ENCODE measurements around the gene SNRK. TPM values are rescaled to one million over a fixed set of nuclear protein-coding genes. Genes with fewer than 3 reads are reported as not detected.

SNRK gene
- polyA plus RNA-seq, 3 donors, result 12.8 to 19.7 (median 16.1) TPM

- Mint-ChIP-seq H3K4me1 (peaks cover 15% of the 10 kb centered on the region), H3K4me3 (no peak overlapping the region), H3K36me3 (no peaks in the 10 kb centered on the region), H3K27ac (no peak overlapping the region), H3K9me3 (peaks cover 0 to 3% (median 0%) of the 10 kb centered on the region in 7 donors), H3K27me3 (ENCODE audit: low read depth in 3 of 3) (peaks cover 0 to 2% (median 0%) of the 10 kb centered on the region in 3 donors)
- Histone ChIP-seq H3K36me3 (replicated peaks in 1 of 2; ENCODE audit: control insufficient read depth in 1 of 2, insufficient read depth in 2 of 2, low read length in 2 of 2) (no peaks in the 10 kb centered on the region), H3K4me2 (replicated peaks; ENCODE audit: extremely low read depth, low read length, poor library complexity, severe bottlenecking) (no peak overlapping the region), H4K20me1 (ENCODE audit: insufficient read depth, low read length) (no peaks in the 10 kb centered on the region), H3K9ac (ENCODE audit: insufficient read depth, low read length, poor library complexity, severe bottlenecking) (no peak overlapping the region), H2AFZ (ENCODE audit: insufficient read depth, low read depth, low read length, poor library complexity, severe bottlenecking) (no peak overlapping the region), H3K4me3 (replicated peaks in 1 of 3; ENCODE audit: low read depth in 2 of 3, low read length in 3 of 3) (no peak overlapping the region), H3K27ac (ENCODE audit: low read depth in 1 of 2, low read length in 2 of 2) (no peak overlapping the region), H3K4me1 (ENCODE audit: control insufficient read depth in 1 of 2, insufficient read depth in 2 of 2, low read length in 2 of 2) (peaks cover 6 to 10% of the 10 kb centered on the region in 2 donors), H3K9me3 (replicated peaks in 1 of 2; ENCODE audit: control insufficient read depth in 1 of 2, insufficient read depth in 1 of 2, low read length in 2 of 2) (no peaks in the 10 kb centered on the region), H3K79me2 (ENCODE audit: insufficient read depth, low read length) (no peaks in the 10 kb centered on the region), H3K27me3 (ENCODE audit: control insufficient read depth in 2 of 2, insufficient read depth in 2 of 2, low read length in 2 of 2) (no peaks in the 10 kb centered on the region)
- intact Hi-C loops (cut with micrococcal nuclease), result no loop called here
- DNase-seq, result no peak
- no peak for TF ChIP-seq CTCF (IDR thresholded peaks at IDR 0.05)
Observed at GRCh38 chr3:43249405-43249804, 36.9 kb upstream of the SNRK start.

- peaks cover 39% of the 10 kb centered on the region for H3K4me1 Mint-ChIP-seq
- intact Hi-C loops (cut with micrococcal nuclease), result no loop called here
- no peaks in the 10 kb centered on the region for H3K36me3 ChIP-seq (replicated peaks in 1 of 2; ENCODE audit: control insufficient read depth in 1 of 2, insufficient read depth in 2 of 2, low read length in 2 of 2)
- H3K4me3 ChIP-seq (replicated peaks in 1 of 3; ENCODE audit: low read depth in 2 of 3, low read length in 3 of 3), result no peak overlapping the region
- DNase-seq, result no peak
- H3K27ac Mint-ChIP-seq, result no peak overlapping the region
- H2AFZ ChIP-seq (ENCODE audit: insufficient read depth, low read depth, low read length, poor library complexity, severe bottlenecking), result no peak overlapping the region
- no peak for TF ChIP-seq CTCF (IDR thresholded peaks at IDR 0.05)
- no peak overlapping the region for H3K4me3 Mint-ChIP-seq
- no peaks in the 10 kb centered on the region for H3K9me3 ChIP-seq (replicated peaks in 1 of 2; ENCODE audit: control insufficient read depth in 1 of 2, insufficient read depth in 1 of 2, low read length in 2 of 2)
- H3K27ac ChIP-seq (ENCODE audit: low read depth in 1 of 2, low read length in 2 of 2), result no peak overlapping the region
- peaks cover 38 to 42% of the 10 kb centered on the region in 2 donors for H3K4me1 ChIP-seq (ENCODE audit: control insufficient read depth in 1 of 2, insufficient read depth in 2 of 2, low read length in 2 of 2)
- H3K36me3 Mint-ChIP-seq, result peaks cover 0 to 3% of the 10 kb centered on the region in 2 donors
- H3K27me3 Mint-ChIP-seq (ENCODE audit: low read depth in 3 of 3), result peaks cover 0 to 3% (median 0%) of the 10 kb centered on the region in 3 donors
- no peak overlapping the region for H3K4me2 ChIP-seq (replicated peaks; ENCODE audit: extremely low read depth, low read length, poor library complexity, severe bottlenecking)
- WGBS (ENCODE audit: insufficient coverage), result 90% methylated on average over 4 of the region's 4 CpGs
- H3K9ac ChIP-seq (ENCODE audit: insufficient read depth, low read length, poor library complexity, severe bottlenecking), result no peak overlapping the region
- peaks cover 0 to 3% (median 0%) of the 10 kb centered on the region in 7 donors for H3K9me3 Mint-ChIP-seq
- no peaks in the 10 kb centered on the region for H3K27me3 ChIP-seq (ENCODE audit: control insufficient read depth in 2 of 2, insufficient read depth in 2 of 2, low read length in 2 of 2)
- no peaks in the 10 kb centered on the region for H3K79me2 ChIP-seq (ENCODE audit: insufficient read depth, low read length)
- no peaks in the 10 kb centered on the region for H4K20me1 ChIP-seq (ENCODE audit: insufficient read depth, low read length)
Observed at GRCh38 chr3:43253294-43253693, 33.0 kb upstream of the SNRK start.

Measured in CD14-positive monocyte (primary cell).